SKM-1 (cell line): Measurements from ENCODE around the gene TMEM204.

ENCODE experiments used
- DNase-seq: peaks from one replicate; lab custom pipeline; 2025; ENCODE audit not compliant: unreplicated experiment; lab: John Stamatoyannopoulos, UW

Gene TMEM204

DNA sequence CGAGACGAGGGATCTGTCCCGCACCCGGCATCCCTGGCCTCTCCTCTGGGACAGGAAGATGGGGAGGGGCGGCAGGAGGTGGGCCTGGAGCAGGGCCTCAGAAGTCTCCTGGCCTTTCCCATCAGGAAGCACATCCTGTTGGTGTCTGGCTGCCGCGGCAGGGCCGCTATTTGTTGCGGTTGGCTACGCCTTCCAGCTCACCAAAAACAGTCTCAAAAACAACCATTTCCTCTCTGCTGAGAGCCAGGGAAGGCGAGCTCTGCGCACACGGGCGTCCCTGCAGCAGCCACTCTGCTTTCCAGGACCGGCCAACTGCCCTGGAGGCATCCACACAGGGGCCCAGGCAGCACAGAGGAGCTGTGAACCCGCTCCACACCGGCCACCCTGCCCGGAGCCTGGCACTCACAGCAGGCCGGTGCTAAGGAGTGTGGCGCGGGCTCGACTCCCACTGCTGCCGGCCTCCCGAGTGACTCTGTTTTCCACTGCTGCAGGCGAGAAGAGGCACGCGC, at the start of gene TMEM204:
TMEM204 (plus strand) TSS at position 224 of the 509 bp plus-strand sequence. CDS start 610 bp downstream, outside the sequence.
- DNase-seq = no peak

GRCh38 chr16:1485847-1486496, 47.5 kb upstream of the TMEM204 start:
- no peak for DNase-seq

DNA sequence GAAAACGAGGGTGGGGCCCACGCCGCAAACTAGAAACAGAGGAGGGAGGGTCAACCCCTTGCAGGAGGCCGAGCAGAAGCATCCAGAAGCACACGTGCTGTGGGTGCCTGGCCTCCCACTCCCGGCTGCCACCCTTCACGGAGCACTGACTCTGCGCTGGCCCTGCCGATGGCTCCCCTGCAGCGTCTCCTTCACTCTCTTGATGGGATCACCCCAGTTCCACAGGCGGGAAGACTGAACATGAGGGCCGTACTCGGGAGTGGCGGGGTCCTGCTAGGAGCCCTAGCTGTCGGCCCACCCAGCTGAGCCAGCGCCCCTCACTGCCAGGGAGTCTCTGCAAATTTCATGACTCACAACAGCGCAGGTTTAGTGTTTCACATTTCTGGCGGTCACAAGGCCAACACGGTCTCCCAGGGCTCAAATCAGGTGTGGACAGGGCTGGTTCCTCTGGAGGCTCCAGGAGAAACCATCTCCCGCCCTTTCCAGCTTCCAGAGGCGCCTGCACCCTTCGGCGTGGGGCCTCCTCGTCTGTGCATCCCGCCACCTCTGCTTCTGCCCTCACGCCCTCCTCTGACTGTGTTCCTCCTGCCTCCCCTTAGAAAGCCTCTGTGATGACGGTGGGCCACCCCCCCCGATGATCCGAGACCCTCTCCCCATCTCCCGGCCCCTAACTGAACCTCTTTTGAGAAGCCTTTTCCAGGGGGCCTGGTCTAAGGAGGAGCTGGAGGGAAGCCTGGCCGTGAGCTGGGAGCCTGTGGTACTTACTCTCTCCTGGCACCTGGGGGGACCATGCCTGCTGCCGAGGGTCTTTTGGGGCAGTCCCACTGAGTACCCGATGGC, 46.7 kb upstream of the TMEM204 start:
- DNase-seq = no peak

DNA sequence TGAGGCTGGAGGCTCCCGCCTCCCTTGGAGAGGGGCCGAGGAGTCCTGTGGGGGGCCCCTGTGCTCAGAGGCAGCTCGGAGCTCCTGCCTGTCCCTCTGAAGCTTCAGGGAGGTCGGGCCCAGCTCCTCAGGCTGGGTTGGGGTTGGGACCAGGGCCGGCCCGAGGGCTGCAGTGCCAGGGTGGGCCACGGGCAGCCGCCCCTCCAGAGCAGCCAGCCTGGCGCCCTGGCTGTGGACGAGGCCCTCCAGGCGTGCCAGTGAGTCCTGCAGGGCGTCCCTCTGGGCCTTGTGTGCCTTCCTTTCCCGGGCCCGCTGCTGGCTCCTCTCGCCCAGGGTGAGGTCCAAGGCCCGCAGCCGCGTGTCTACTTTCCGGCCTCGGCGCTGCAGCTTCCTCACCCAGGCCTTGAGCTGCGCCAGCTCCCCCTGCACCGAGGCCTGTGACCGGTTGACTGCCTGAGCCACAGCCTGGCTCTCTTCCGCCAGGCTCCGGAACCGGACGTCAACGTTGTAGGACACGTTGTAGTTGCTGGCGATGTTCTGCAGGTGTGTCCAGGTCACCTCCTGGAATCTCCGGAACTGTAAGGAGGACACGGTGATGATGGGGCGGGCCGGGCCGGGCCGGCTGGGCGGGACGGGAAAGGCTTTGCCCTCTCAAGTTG, 45.9 kb upstream of the TMEM204 start:
- DNase-seq = no peak

- DNase-seq = no peak
These were observed 45.3 kb upstream of the TMEM204 start for GRCh38 chr16:1488054-1488601.

- no peak for DNase-seq
These were observed 44.8 kb upstream of the TMEM204 start, which contains the start of gene PTX4 for GRCh38 chr16:1488619-1489018. TSS of gene PTX4 (minus strand) at chr16:1488944. CDS start at chr16:1488909, 35 bp downstream.

- DNase-seq = no peak
These were observed 44.4 kb upstream of the TMEM204 start for GRCh38 chr16:1489077-1489476.

DNA sequence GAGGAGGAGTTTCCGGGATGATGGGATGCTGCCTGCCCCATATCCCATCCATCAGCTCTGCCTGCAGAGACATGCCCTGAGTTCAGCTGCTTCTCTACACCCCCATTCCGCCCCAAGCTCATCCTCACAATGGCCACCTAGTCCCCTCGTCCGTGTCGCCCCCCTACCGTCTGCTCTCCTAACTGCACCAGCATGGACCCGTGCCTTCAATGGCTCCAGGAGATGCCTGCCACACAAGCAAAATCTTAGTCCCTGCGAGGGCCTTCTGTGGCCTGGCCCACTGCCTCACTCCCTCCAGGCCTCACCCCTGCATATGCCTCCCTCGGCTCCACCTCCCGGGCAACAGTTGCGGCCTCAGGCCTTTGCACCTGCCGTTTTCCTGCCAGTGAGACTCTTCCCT, 42.1 kb upstream of the TMEM204 start:
- DNase-seq = no peak

DNA sequence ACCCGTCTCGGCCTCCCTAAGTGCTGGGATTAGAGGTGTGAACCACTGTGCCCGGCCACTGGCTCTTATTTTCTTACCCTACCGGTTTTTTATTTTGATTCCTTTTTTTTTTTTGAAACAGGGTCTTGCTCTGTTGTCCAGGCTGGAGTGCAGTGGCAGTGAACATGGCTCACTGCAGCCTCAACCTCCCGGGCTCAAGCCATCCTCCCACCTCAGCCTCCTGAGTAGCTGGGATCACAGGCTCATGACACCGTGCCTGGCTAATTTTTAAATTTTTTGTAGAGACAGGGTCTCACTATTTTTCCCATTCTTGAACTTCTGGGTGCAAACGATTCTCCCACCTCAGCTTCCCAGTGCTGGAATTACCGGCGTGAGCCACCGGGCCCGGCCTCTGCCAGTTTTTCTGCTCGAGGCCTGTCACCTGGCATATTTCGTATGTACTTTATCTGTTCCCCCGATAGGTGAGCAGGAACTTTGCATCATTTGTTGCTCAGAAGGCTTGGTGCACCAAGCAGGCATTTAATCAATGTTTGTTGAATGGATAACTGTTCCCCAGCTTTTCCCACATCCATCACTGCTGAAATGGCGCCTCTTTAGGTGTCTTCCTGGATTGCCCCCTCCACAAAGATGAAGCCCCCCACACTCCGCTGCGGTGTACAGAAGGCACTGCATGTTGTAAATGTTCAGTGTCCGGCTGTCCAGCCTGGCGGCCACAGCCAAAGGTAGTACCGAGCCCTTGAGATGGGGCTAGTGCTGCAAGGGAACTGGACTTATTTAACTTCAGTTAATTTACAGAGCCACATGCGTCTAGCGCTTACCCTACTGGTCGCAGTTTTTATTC, 41.2 kb upstream of the TMEM204 start:
- DNase-seq = no peak

GRCh38 chr16:1492923-1493745, 40.3 kb upstream of the TMEM204 start, which contains the start of gene TELO2:
TSS of gene TELO2 (plus strand) at chr16:1493360. CDS start at chr16:1494282, 922 bp downstream.
- peak; percentile 73 for DNase-seq

- DNase-seq = no peak
These were observed 39.7 kb upstream of the TMEM204 start for GRCh38 chr16:1493746-1494094.

DNA sequence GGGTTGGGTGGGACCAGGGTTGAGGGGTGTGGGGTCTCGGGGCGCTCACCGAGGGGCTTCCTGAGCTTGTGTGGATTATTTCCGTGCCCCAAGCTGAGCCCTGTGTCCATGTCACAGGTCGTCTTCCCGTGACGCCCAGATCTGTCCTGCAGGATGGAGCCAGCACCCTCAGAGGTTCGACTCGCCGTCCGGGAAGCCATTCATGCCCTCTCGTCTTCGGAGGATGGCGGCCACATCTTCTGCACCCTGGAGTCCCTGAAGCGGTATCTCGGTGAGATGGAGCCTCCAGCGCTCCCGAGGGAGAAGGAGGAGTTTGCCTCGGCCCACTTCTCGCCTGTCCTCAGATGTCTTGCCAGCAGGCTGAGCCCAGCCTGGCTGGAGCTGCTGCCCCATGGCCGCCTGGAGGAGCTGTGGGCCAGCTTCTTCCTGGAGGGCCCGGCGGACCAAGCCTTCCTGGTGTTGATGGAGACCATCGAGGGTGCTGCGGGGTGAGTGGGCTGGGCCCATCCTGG, 39.3 kb upstream of the TMEM204 start:
- no peak for DNase-seq

DNA sequence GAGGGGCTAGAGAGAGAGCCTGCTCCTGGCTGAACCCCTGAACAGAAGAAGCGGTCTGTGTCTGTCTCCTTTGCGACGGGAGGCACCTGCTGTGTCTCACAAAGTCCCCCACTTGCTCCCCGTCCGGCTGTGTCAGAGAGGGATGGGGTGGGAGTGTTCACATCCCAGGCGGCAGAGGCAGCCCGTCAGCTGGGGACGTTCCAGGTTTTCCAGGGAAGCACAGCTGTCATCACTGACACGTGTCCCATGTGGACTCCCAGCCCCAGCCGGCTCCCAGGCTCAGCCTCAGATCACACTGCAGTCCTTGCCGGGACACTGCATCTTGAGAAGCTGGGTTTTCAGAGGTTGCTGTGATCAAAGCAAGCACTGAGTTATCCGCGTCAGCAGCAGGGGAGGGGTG, 38.8 kb upstream of the TMEM204 start:
- DNase-seq = no peak

DNA sequence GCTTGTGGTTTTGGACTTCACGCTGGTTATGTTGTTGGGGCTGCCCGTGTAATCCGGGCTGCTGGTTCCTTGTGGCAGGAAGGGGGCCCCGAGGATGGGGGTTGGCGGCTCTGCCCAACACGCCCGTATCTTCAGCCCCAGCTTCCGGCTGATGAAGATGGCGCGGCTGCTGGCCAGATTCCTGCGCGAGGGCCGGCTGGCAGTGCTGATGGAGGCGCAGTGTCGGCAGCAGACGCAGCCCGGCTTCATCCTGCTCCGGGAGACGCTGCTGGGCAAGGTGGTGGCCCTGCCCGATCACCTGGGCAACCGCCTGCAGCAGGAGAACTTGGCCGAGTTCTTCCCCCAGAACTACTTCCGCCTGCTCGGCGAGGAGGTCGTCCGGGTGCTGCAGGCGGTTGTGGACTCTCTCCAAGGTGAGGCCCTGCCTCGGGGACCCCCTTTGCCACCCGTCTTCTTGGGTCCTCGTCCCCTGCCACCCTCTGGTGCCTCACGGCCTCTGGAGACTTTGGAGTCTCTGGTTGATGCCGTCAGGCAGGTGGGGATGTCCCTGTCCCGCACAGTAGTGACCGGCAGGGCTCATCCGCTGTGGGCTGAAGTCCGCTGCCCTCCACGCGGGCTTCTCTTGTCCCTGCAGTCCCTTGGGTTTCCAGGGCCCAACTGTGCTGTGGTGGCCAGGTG, 38.1 kb upstream of the TMEM204 start:
- DNase-seq = no peak

DNA sequence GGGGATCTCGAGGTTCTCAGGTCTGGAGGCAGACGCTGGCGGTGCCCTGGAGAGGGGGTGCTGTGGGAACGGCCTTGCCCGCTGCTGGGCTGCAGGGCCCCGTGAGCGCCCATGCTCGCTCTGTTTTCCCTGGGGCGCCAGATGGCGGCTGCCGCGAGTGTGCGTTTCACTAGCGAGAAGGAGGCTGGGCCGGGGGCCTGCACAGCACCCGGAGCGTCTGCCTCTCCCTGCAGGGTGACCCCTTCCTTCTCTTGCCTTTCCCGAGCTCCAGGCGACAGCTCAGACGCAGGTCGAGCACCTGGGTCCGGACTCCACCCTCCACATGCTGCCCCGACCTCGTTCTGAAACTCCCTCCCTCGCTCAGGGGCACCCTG, 37.6 kb upstream of the TMEM204 start:
- DNase-seq = no peak

GRCh38 chr16:1496464-1496863, 37.0 kb upstream of the TMEM204 start:
- no peak for DNase-seq

- DNase-seq = no peak
These were observed 36.4 kb upstream of the TMEM204 start for GRCh38 chr16:1497014-1497598.

GRCh38 chr16:1498899-1499676, 34.4 kb upstream of the TMEM204 start:
- DNase-seq = no peak
